ELR (cell line): ENCODE data around the gene TCAP.

Source experiments
- DNase-seq: peaks from one replicate; pipeline ENCODE4 v3.0.0-alpha.2; 2015; ENCODE audit warnings: low read depth

The TCAP gene

DNA sequence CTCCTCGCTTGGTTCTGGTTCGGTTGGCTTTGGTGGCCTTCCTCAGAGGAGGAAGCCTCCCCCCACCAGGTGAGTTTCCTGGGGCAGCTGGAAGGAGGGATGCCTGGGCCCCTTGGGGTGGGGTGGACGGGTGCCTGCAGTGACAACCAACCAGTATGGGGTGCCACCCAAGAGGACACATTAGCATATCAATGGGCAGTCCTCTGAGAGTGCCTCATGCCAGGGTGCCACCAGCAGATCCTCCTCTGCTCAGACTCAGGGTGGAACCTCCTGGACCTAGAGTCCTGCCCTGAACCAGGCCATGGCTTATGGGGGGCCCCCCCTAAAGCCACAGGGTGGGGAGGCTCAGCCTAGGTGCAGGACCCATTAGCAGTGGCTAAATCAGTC, 35.7 kb upstream of the TCAP start:
- DNase-seq, result no peak

DNA sequence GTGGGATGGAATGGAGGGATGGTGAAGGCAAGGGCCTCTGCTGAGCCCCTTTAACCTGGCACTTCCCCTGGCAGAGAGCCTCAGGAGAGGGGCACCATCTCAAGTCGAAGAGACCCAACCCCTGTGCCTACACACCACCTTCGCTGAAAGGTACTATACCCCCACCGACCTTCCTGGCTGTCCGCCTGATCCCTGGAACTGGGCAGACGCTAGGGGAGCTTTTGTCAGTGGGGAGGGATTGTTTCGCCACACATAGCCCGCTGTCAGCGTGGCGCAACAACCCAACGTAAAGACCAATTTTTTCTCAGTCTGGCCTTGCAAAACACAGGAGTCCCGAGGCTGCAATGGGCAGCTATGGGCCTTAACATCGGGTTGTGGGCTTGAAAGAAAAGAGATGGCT, 35.3 kb upstream of the TCAP start:
- DNase-seq, result no peak

DNA sequence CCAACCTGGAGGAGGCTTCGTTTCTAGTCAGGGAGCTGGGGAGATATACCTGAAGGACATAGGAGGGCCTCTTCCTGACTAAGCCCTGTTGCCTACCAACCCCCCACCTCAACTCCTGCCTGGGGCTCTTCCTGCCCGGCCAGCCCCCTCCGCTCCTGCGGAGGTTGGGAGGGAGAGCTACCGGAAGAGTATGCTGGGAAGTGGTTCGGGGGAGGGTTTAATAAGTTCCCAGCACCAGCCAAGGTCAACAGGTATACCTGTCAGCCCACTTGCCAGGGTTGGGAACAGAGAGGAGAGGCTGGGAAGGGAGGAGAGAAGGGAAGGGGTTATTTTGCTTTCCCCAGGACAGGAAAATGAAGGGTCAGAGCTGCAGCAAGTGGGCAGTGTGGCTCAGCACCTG, 33.7 kb upstream of the TCAP start:
- no peak for DNase-seq

DNA sequence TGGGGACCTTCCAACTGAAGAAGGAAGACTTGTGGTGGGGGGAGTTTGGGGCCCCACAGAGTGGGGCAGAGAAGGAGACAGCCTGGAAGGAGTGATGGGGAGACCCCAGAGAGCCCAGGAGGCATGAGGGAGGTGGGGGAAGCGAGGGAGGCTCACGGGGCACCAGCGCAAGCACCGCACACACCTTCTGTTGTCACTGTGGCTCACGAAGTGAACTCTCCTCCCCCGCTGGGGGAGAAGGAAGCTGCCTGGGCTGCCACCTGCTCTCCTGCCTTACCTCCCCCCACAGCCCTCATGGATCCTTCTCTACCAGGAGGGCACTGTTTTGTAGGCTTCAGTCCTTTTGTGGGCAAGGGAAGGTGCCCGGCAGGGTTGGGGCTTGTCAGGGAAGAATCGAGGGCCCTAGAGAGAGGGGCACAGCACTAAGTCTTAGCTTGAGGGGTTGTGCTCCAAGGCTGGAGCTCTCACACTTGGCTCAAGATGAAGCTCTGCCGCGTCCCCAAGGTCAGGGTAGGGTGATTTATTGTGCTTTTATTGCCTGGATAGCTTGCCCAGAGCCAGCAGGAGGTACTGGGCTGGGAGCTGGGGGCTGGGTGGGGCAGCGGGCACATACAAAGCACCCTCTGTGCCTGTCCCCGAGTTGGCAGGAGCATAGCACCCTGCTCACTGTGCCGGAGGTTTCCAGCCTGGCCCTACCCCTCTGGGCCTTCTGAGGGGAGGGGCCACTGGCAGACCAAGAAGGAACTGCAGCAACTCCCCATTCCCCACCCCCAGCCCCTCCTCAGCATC, 32.8 kb upstream of the TCAP start:
- DNase-seq, result no peak

DNA sequence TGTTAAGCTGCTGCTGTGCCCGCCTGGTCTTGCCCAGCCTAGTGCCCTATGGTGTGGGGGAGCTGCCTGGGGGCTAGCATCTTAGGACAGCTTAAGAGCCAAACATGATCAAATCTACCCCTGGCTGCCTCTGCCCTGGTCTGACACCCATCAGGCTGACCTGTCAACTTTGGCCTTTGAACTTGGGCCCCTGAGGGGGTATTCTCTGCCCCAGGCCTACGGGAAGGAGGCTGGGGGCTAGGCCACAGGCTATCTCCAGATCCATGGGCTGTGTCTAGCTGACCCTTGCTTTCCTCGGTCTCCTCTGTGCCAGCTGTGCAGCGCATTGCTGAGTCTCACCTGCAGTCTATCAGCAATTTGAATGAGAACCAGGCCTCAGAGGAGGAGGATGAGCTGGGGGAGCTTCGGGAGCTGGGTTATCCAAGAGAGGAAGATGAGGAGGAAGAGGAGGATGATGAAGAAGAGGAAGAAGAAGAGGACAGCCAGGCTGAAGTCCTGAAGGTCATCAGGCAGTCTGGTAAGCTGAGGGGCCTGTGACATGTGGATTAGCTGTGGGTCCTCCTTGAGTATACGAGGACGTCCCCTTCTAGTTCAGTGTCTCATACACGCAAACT, 31.5 kb upstream of the TCAP start:
- DNase-seq, result no peak

DNA sequence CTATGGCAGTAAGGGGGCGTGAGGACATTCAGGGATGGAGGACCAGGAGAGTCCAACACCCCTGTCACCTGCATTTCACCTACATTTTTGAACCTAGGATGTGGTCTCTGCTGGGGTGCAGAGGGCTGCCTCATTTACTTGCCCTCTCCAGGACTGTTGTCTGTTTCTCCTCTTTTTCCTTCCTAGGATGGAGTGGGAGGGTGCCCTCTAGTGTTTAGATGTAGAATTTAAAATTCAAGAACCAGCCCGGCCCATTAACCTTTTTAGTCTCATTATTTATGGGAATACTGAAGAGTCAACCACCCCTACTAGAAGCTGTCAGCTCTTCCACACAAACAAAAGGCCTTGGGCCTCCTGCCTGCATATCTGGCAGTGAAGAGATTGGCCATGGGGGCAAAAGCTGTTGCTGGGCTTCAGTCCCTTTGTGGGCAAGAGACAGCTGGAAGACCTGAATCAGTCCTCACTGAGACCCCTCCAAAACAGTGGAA, 30.7 kb upstream of the TCAP start:
- peak; percentile 77 for DNase-seq

DNA sequence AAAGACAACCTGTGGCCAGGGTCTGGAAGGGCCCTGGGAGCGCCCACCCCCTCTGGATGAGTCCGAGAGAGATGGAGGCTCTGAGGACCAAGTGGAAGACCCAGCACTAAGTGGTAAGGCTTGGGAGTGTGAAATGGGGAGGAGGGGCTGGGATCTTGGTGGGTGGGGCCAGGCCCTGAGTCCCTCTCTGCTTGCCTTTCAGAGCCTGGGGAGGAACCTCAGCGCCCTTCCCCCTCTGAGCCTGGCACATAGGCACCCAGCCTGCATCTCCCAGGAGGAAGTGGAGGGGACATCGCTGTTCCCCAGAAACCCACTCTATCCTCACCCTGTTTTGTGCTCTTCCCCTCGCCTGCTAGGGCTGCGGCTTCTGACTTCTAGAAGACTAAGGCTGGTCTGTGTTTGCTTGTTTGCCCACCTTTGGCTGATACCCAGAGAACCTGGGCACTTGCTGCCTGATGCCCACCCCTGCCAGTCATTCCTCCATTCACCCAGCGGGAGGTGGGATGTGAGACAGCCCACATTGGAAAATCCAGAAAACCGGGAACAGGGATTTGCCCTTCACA, 29.5 kb upstream of the TCAP start:
- DNase-seq, result no peak

DNA sequence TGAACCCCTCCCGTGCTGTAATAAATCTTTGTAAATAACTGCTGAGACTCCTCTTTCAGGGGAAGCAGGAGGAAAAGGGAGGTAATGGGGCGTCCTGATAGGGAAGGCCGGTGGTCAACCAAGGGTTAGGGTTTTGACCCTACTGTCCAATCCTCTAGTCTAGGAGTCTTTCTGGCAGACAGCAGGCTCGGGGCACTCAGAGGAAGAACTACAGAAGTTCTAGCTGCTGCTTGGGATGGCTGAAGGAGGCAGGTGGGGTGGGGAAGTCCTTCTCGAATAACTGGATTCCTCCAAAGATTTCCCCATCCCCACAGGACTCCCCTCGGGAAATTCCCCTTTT, 28.6 kb upstream of the TCAP start:
- no peak for DNase-seq

DNA sequence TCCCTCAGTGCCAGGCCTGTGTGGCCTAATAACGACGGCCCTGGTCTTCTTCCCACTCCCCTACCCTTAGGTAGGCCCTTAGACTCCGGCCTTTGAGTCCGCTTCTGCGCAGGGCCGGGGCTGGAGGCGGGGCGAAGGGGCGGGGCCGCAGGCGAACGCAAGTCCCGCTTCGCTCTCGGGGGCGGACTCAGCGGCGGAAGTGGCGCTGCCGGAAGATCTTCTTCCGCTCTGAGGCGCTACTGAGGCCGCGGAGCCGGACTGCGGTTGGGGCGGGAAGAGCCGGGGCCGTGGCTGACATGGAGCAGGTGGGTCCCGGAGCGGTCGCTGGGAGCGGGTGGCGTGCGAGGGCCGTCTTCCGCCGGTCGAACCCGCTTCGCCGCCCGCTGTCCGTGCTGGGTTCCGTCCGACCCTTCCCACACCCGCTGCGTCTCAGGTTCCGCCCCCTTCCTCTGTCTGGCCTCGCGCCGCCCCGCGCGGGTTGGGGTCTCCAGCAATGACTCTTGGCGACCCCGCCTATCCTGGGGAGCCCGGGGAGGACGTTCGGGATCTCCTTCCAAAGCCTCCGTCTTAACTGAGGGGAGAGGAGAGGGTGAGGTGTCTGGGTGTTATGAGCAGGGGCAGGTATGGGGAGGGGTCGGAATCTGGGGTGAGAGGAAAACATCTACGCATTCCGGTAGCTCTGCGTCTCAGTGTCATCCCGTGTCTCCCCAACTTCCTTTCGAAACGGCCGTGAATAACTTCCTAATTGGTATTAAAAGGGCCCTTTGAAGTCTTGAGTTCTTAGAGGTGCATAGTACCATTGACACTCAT, 28.0 kb upstream of the TCAP start, which contains the start of gene STARD3:
STARD3 (plus strand) TSS at position 218 of the 810 bp plus-strand sequence. CDS start 16,388 bp downstream, outside the sequence.
- peak; percentile 91 for DNase-seq

DNA sequence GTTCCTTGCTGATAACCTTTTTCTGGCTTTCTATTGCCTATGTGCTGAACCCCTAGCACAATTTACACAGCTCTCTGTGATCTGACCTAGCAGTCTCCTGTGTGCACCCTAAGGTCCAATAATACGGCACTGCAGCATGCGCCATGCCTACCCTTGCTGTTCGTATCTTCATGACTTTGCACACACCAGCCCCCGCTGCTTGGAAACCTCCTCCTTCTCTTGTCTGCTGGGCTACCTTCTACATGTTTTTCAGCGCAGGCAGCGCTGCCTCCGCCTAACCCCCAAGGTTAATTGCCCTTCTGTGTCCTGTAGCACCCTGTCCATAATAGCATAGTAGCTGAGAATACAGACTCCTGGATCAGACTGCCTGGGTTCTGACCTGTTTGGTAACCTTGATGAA, 26.8 kb upstream of the TCAP start:
- DNase-seq, result no peak

DNA sequence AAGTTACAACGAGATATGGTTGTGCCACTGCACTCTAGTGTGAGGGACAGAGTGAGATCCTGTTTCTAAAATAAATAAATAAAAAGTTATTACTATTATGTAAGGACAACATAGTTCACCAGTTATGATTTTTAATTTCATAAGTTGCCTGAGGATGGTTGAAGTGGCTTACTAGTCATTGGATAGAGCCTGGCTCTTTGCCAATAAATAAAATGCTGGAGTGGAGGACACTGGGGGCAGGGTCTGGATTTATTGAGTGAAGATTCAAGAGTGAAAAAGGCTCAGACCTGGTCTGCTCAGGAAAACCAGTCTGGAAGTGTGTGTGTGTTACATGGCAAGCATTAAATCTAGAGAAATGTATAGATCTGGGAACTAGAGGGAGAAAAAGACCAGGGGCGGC, 26.1 kb upstream of the TCAP start:
- DNase-seq, result no peak

DNA sequence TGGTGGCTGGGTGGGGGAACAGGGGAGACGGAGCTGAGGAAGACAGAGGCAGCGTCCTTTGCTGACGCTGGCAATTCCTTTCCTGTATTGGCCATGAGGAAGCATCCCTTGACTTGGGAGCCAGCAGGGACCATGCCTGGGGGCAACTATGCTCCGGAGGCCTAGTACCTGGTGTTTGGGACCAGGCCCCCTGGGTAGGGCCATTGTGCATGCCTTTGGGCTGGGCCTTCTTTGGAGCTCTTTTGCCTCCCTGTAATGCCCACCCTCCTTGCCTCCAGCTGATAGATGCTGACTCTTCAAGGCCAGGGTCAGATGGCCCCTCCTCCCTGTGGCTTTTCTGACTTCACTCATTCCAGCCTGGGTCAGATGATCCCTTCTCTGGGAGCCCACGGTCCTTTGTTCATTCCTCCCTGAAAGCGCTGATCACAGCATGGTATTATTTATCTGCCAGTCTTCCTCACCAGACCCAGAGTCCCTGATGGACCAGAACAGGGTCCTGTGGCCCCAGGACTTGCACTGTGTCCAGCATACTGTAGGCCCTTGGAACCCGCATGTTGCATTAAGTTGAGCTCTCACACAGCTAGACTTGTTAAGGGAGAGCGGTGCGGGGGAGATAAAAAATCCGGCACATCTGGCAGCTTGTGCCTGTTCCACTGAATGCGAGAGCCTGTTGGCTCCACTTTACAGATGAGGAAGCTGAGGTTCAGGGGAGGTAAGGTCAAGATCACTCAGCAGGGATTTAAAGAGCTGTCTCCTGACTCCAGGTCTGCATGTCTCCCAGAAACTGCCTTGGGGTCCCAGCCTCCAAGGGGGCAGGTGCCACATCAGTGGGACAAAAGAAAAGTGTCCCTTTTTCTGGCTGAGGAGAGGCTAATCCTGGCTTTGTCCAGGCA, 25.3 kb upstream of the TCAP start:
- DNase-seq, result no peak

DNA sequence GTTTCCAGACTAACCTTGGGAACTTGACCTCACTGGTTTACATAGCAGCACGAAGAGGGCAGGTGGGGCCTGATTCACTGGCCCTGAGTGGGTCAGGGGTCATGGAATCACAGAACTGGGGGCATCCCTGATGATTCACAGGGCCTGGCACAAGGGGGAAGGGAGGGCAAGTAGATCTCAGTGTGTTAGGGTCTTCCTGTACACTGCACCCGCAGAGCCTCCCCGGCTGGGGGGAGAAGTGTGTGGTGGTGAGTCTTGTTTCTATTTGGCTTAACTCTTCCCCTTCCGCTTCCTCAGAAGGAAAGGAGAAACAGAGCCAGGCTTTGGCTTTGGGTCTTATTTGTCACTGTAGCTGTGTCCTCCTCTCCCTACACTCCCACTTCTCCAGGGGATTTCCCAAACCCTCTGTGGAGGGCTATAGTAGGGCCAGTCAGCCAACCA, 24.5 kb upstream of the TCAP start:
- DNase-seq, result no peak

DNA sequence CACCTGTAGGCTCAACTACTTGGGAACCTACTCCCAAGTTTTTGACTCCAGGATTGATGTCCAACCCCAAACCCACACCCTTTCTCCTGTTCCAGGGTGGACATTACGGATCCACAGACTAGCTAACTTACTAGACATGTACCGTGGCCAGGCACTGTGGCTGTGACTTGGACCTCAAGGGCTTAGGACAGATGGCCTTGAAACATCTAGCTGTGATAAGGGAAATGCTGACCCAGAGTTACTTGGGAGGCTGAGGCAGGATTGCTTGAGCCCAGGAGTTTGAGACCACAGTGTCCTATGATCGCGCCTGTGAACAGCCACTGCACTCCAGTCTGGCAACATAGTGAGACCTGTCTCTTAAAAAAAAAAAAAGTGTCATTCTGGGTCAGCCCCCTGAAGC, 24.1 kb upstream of the TCAP start:
- no peak for DNase-seq

DNA sequence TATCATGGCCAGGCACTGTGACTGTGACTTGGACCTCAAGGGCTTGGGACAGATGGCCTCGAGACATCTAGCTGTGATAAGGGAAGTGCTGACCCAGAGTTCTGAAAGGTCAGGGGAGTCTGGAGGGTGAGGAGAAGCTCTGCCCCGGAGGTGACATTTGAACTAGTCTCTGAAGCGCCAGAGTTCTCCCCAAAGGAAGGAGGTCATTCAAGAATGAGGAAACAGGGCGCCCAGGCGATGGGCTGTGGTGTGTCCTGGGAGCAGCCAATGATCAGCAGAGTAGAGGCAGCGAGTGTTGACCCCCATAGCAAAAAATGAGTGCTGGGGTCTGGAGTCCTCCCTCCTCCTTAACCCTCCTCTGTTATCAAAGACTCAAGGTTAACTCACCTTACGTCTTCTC, 23.3 kb upstream of the TCAP start:
- no peak for DNase-seq

DNA sequence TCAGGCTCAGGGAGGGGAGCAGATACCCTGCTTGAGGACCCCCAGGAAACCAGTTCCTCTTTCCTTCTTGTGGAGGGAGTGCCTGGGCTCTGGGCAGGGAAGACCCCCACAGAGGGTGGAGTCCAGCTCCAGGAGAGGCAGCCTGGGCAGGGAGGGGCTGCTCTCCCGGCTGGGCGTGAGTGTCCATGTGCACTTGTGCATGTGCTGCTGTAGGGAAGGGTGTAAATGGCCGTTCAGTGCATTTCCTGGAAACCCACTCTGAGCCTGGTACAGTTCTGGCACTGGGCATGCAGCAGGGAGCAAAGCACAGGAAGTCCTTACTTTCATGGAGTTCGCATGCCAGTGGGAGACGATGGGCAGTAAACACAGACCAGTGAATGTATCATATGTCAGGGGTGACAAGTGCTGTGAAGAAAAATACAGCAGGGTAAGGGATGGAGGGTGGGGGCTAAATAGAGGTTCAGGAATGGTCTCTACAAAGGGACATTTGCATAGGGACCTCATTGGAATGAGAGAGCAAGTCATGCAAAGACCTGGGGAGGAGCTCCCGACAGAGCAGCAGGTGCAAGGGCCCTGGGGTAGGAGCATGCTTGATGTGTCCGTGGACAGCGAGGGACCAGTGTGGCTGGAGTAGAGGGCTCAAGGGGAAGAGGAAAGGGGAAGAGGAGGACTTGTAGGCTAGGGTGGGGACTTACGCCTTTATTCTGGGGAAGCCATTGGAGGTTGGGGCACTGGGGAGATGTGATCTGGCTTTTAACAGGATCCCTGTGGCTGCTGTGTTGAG, 22.7 kb upstream of the TCAP start:
- DNase-seq, result no peak

DNA sequence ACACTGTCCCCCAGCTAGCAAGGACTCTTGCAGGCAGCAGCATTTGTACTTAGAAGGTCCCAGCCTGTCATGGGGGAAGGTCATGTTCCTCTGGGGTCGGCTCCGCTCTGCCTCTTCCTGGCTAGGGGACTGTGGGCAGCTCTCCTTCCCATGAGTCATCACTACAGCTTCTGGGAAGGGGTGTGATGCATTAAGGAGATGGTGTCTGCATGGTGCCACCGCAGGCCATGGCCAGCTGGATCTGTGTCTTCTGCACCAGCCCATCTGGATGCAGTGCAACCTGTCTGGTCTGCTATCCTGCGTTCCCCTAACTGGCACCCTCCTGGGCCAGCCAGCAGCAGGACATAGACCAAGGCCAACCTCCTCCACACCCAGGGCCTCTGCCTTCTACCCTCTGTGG, 21.9 kb upstream of the TCAP start:
- DNase-seq, result peak; percentile 67

DNA sequence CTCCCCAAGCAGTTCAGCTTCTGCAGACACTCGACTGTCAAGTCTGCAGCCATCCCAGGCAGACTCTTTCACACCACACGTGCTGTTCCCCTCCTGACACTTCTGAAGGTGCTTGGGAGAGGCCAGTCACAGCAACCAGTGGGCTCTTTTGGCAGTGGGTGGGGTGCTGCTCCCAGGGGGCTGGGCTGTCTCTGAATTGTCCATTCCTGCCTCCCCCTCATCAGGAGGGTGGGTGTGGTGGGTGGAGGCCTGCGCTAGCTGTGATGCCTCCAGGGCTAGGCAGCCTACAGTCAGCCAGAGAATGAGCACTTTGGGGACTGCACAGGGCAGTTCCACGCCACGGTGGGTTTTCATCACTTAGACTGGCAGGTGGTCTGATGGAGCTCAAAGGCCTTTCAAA, 17.9 kb upstream of the TCAP start:
- DNase-seq, result no peak

DNA sequence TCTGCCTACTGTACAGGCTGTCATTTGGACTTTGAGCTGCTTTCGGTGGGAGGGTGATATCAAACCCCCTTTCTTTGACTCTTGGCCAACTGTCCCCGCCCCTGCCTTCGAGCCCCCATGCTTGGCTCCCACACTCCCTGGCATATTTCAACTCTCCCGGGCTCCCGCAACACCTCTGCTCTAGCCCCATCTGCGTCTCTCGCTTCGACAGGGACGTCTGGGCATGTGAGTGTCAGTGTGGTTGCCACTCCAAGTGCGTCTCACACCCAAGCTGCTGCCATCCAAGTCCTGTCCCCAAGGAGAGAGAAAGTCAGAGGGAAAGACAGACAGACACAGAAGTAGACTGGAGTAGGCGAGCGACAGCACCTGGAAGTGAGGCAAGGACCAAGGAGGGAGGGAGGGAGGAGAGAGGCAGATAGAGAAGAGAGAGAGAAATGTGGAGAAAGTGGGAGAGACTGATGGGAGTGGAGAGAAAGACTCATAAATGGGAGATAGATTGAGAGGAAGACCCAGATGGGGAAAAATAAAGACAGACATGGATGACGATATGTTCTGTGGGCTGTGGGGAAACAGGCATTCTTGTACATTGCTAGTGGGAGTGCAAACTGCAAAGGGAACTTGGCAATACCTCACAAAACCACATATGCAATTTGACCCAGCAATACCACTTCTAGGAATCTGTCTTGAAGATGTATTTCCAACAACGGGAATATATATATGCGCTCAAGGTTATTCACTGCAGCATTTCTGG, 16.4 kb upstream of the TCAP start:
- DNase-seq, result no peak

DNA sequence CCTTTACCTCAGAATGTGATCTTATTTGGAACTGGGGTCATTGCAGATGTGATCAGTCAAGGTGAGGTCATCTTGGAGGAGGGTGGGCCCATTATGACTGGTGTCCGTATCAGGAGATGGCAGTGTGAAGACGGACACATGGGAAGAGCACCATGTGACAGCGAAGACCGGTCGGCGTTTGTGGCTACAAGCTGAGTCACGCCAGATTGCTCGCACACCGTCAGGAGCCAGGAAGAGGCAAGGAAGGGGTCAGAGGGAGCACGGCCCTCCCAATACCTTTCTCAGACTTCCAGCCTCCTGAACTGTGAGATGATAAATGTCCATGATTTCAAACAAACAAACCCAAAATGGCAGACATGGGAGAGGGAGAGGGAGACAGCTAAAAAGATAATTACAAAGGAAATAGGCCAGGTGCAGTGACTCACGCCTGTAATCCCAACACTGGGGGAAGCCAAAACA, 15.0 kb upstream of the TCAP start:
- peak; percentile 15 for DNase-seq
